EH (cell line): Measurements from ENCODE around the gene HOXD12.

Source experiments
- DNase-seq: peaks from one replicate; pipeline ENCODE4 v3.0.0-alpha.2; 2015; ENCODE audit warnings: low read depth

The HOXD12 gene

GRCh38 chr2:176081376-176081836 is 18.2 kb upstream of the HOXD12 start:
- DNase-seq, result no peak

GRCh38 chr2:176081837-176082524 is 17.6 kb upstream of the HOXD12 start:
- DNase-seq, result no peak

GRCh38 chr2:176082525-176082823 is 17.1 kb upstream of the HOXD12 start:
- DNase-seq, result no peak

- DNase-seq, result no peak
These were observed 16.5 kb upstream of the HOXD12 start for GRCh38 chr2:176082824-176083751.

GRCh38 chr2:176083796-176084261 is 15.8 kb upstream of the HOXD12 start, which contains the start of gene EVX2:
EVX2 (minus strand) TSS chr2:176083962; CDS start chr2:176083776, 186 bp downstream.
- no peak for DNase-seq

- no peak for DNase-seq
These were observed 14.9 kb upstream of the HOXD12 start for GRCh38 chr2:176084611-176085119.

- DNase-seq, result no peak
These were observed 14.3 kb upstream of the HOXD12 start for GRCh38 chr2:176085120-176085788.

- DNase-seq, result peak; percentile 49
These were observed 13.5 kb upstream of the HOXD12 start for GRCh38 chr2:176085861-176086771.

- DNase-seq, result no peak
These were observed 12.1 kb upstream of the HOXD12 start for GRCh38 chr2:176087330-176088047.

- peak; percentile 60 for DNase-seq
These were observed 11.3 kb upstream of the HOXD12 start for GRCh38 chr2:176088048-176088936.

GRCh38 chr2:176088937-176089842 is 10.4 kb upstream of the HOXD12 start:
- DNase-seq, result no peak

- no peak for DNase-seq
These were observed 9.7 kb upstream of the HOXD12 start for GRCh38 chr2:176089843-176090395.

GRCh38 chr2:176090862-176091261 is 8.7 kb upstream of the HOXD12 start:
- no peak for DNase-seq

GRCh38 chr2:176091329-176092258 is 8.0 kb upstream of the HOXD12 start:
- no peak for DNase-seq

GRCh38 chr2:176092270-176093144 is 7.1 kb upstream of the HOXD12 start, which contains the start of gene HOXD13:
HOXD13 (plus strand) TSS chr2:176092721; CDS start chr2:176092891, 170 bp downstream.
- peak; percentile 57 for DNase-seq
